ENCODE data around the gene ZSCAN25. TPM values are rescaled to one million over a fixed set of nuclear protein-coding genes. Genes with fewer than 3 reads are reported as not detected.

The ZSCAN25 gene
- total and polyA plus RNA-seq, 7 donors = 3.6 to 19.9 (median 10.7) TPM

GRCh38 chr7:99672573-99672972 lies 55.8 kb downstream of the ZSCAN25 start:
- H3K9me3 ChIP-seq = no peaks in the 10 kb centered on the region
- no peaks in the 10 kb centered on the region for H3K4me1 ChIP-seq
- no peak overlapping the region for H3K27ac ChIP-seq
- TF ChIP-seq POLR2AphosphoS5 (IDR thresholded peaks at IDR 0.05) (no peak), EP300 (IDR thresholded peaks at IDR 0.05) (no peak), POLR2A (IDR thresholded peaks at IDR 0.05) (no peak)
- TF ChIP-seq, protein P1, sequence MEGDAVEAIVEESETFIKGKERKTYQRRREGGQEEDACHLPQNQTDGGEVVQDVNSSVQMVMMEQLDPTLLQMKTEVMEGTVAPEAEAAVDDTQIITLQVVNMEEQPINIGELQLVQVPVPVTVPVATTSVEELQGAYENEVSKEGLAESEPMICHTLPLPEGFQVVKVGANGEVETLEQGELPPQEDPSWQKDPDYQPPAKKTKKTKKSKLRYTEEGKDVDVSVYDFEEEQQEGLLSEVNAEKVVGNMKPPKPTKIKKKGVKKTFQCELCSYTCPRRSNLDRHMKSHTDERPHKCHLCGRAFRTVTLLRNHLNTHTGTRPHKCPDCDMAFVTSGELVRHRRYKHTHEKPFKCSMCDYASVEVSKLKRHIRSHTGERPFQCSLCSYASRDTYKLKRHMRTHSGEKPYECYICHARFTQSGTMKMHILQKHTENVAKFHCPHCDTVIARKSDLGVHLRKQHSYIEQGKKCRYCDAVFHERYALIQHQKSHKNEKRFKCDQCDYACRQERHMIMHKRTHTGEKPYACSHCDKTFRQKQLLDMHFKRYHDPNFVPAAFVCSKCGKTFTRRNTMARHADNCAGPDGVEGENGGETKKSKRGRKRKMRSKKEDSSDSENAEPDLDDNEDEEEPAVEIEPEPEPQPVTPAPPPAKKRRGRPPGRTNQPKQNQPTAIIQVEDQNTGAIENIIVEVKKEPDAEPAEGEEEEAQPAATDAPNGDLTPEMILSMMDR (IDR thresholded peaks at IDR 0.05) = no peak
- 49 to 79% methylated on average over 7 of the region's 7 CpGs for WGBS, 2 donors
- intact Hi-C loops (cut with DNase I) = no loop called here
- no peaks in the 10 kb centered on the region for H3K27me3 ChIP-seq
- peaks cover 0 to 10% (median 0%) of the 10 kb centered on the region in 4 donors for H3K36me3 ChIP-seq
- H3K4me3 ChIP-seq = no peak overlapping the region
- DNase-seq = no peak

- H3K9me3 ChIP-seq = no peaks in the 10 kb centered on the region
- H3K27me3 ChIP-seq = no peaks in the 10 kb centered on the region
- H3K27ac ChIP-seq = no peak overlapping the region
- peaks cover 0 to 18% (median 13%) of the 10 kb centered on the region in 4 donors for H3K4me1 ChIP-seq
- TF ChIP-seq POLR2A (IDR thresholded peaks at IDR 0.05) (no peak), POLR2AphosphoS5 (IDR thresholded peaks at IDR 0.05) (no peak), EP300 (IDR thresholded peaks at IDR 0.05) (no peak)
- TF ChIP-seq, protein P1 (IDR thresholded peaks at IDR 0.05) = no peak
- no peak overlapping the region for H3K4me3 ChIP-seq
- intact Hi-C loops (cut with DNase I) = no loop called here
- WGBS, 2 donors = 69 to 80% methylated on average over 2 of the region's 2 CpGs
- no peak for DNase-seq
- peaks cover 0 to 7% (median 0%) of the 10 kb centered on the region in 4 donors for H3K36me3 ChIP-seq
These were observed 58.4 kb downstream of the ZSCAN25 start for GRCh38 chr7:99674995-99675742.

DNA sequence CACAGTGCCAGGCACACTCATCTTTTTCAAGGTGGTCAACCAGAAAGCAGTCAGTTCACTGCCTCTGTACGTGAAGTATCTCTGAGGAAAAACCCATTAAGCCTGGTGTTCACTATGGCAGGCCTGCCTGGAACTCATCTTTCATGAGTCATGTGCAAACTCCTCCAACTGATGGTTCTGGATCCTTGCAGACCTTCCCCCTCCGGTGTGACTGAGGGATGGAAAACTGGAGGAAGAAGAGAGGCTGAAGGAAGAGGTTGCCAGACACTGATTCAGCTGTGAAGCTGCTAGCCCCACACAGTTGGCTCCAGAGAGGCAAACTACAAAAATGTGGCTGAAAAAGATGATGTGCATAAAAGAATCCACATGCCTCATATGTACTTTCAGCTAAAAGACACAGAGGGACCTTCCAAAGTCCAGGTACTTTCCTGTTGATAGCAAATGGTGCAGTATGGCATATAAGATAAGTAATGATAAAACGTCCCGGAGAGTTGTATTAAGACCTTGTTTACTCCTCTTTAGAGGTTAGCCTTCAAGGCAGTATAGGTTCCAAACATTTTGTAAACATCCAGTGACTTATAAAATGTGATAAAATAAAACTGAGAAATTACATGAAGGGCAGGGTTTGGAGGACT lies 60.4 kb downstream of the ZSCAN25 start:
- DNase-seq = no peak
- Histone ChIP-seq H3K4me1 (peaks cover 0 to 19% (median 13%) of the 10 kb centered on the region in 4 donors), H3K9me3 (no peaks in the 10 kb centered on the region), H3K27ac (no peak overlapping the region), H3K4me3 (no peak overlapping the region), H3K27me3 (no peaks in the 10 kb centered on the region), H3K36me3 (peaks cover 0 to 7% (median 0%) of the 10 kb centered on the region in 4 donors)
- 64 to 82% methylated on average over 4 of the region's 4 CpGs for WGBS, 2 donors
- TF ChIP-seq EP300 (IDR thresholded peaks at IDR 0.05) = no peak
- no peak for TF ChIP-seq POLR2A (IDR thresholded peaks at IDR 0.05)
- TF ChIP-seq POLR2AphosphoS5 (IDR thresholded peaks at IDR 0.05) = no peak
- intact Hi-C loops (cut with DNase I) = no loop called here

GRCh38 chr7:99677648-99678045 lies 60.9 kb downstream of the ZSCAN25 start:
- intact Hi-C loops (cut with DNase I) = no loop called here
- TF ChIP-seq, protein P1 (IDR thresholded peaks at IDR 0.05) = no peak
- WGBS, 2 donors = 81 to 99% methylated on average over 2 of the region's 2 CpGs

GRCh38 chr7:99679032-99679399 lies 62.3 kb downstream of the ZSCAN25 start:
- no peak for DNase-seq
- intact Hi-C loops (cut with DNase I) = no loop called here
- H3K27ac ChIP-seq = peak overlapping the region in 3 of 4 donors; percentile 52 to 57 (median 53)
- TF ChIP-seq POLR2A (IDR thresholded peaks at IDR 0.05) (no peak), POLR2AphosphoS5 (IDR thresholded peaks at IDR 0.05) (no peak), EP300 (IDR thresholded peaks at IDR 0.05) (no peak)
- TF ChIP-seq, protein P1 (IDR thresholded peaks at IDR 0.05) = no peak
- H3K9me3 ChIP-seq = no peaks in the 10 kb centered on the region
- WGBS, 2 donors = 11 to 64% methylated on average over 4 of the region's 4 CpGs
- H3K4me3 ChIP-seq = peak overlapping the region in 1 of 4 donors; percentile 20
- H3K4me1 ChIP-seq = peaks cover 0 to 19% (median 13%) of the 10 kb centered on the region in 4 donors
- H3K27me3 ChIP-seq = no peaks in the 10 kb centered on the region
- no peaks in the 10 kb centered on the region for H3K36me3 ChIP-seq

More at GRCh38 chr7:99677648-99678045, 60.9 kb downstream of the ZSCAN25 start:
- no peak for DNase-seq
- Histone ChIP-seq H3K27ac (no peak overlapping the region), H3K4me1 (peaks cover 0 to 19% (median 13%) of the 10 kb centered on the region in 4 donors), H3K4me3 (no peak overlapping the region), H3K9me3 (no peaks in the 10 kb centered on the region), H3K36me3 (peaks cover 0 to 5% (median 0%) of the 10 kb centered on the region in 4 donors), H3K27me3 (no peaks in the 10 kb centered on the region)
